ENCODE data around the gene TRAPPC11. TPM values are rescaled to one million over a fixed set of nuclear protein-coding genes. Genes with fewer than 3 reads are reported as not detected.

TRAPPC11 gene
- total and polyA plus RNA-seq, 2 of the 4 experiments (the other 2 are of a cell fraction): 25.3 to 56.8 TPM

- TF ChIP-seq CEBPB (IDR thresholded peaks at IDR 0.05; ENCODE audit: low read depth, low read length) (no peak), RCOR1 (IDR thresholded peaks at IDR 0.05; ENCODE audit: insufficient replicate concordance, low read length) (no peak), MAFK (IDR thresholded peaks at IDR 0.05; ENCODE audit: low read depth, low read length) (no peak), MAZ (IDR thresholded peaks at IDR 0.05; ENCODE audit: borderline replicate concordance, low read depth, low read length) (no peak), MXI1 (IDR thresholded peaks at IDR 0.05; ENCODE audit: borderline replicate concordance, low read depth, low read length) (no peak), CTCF (conservative IDR thresholded peaks at IDR 0.05; ENCODE audit: low read depth, low read length) (no peak), POLR2A (IDR thresholded peaks at IDR 0.05; ENCODE audit: low read depth, low read length) (no peak), BHLHE40 (IDR thresholded peaks at IDR 0.05; ENCODE audit: low read depth, low read length) (no peak), NFE2L2 (IDR thresholded peaks at IDR 0.05; ENCODE audit: low read depth, low read length) (no peak), RFX5 (IDR thresholded peaks at IDR 0.05; ENCODE audit: low read depth, low read length) (no peak)
- TF ChIP-seq, protein P1, sequence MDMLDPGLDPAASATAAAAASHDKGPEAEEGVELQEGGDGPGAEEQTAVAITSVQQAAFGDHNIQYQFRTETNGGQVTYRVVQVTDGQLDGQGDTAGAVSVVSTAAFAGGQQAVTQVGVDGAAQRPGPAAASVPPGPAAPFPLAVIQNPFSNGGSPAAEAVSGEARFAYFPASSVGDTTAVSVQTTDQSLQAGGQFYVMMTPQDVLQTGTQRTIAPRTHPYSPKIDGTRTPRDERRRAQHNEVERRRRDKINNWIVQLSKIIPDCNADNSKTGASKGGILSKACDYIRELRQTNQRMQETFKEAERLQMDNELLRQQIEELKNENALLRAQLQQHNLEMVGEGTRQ (IDR thresholded peaks at IDR 0.05; ENCODE audit: low read depth, low read length): no peak
- Histone ChIP-seq H4K20me1 (ENCODE audit: insufficient read depth, low read length) (no peaks in the 10 kb centered on the region), H2AFZ (replicated peaks; ENCODE audit: low read length, poor library complexity) (no peak overlapping the region), H3K18ac (ENCODE audit: low read depth, low read length) (no peak overlapping the region), H2AK9ac (replicated peaks; ENCODE audit: low read depth, low read length, poor library complexity) (no peak overlapping the region), H3K36me3 (ENCODE audit: control insufficient read depth, insufficient read depth, low read length) (no peaks in the 10 kb centered on the region), H3K4ac (ENCODE audit: low read depth, low read length) (no peak overlapping the region), H3K79me1 (ENCODE audit: low read depth in 1 of 2, low read length in 2 of 2) (no peaks in the 10 kb centered on the region), H2BK15ac (ENCODE audit: low read depth, low read length) (no peak overlapping the region), H3K56ac (ENCODE audit: extremely low read depth, insufficient read depth, low read length) (no peak overlapping the region), H4K91ac (ENCODE audit: insufficient read depth, low read depth, low read length) (no peak overlapping the region), H2AK5ac (ENCODE audit: low read depth, low read length) (no peak overlapping the region), H3K9me3 (ENCODE audit: control insufficient read depth, insufficient read depth, low read length) (no peaks in the 10 kb centered on the region), H3K4me2 (ENCODE audit: low read depth, low read length) (no peak overlapping the region), H3K9me1 (ENCODE audit: insufficient read depth, low read length) (no peaks in the 10 kb centered on the region), H3K4me1 (ENCODE audit: control insufficient read depth, insufficient read depth, low read length) (no peaks in the 10 kb centered on the region), H4K8ac (ENCODE audit: low read depth in 2 of 2, low read length in 2 of 2) (no peak overlapping the region), H3K27me3 (ENCODE audit: control insufficient read depth, insufficient read depth, low read length) (no peaks in the 10 kb centered on the region), H3K9ac (ENCODE audit: low read depth, low read length) (no peak overlapping the region), H2BK120ac (ENCODE audit: low read depth, low read length) (no peak overlapping the region), H3K4me3 (ENCODE audit: insufficient read depth, low read depth, low read length) (no peak overlapping the region), H4K5ac (ENCODE audit: low read depth, low read length) (no peak overlapping the region), H3K27ac (ENCODE audit: insufficient read depth, low read length) (no peak overlapping the region), H3K23ac (ENCODE audit: low read depth, low read length) (no peak overlapping the region), H3K14ac (replicated peaks; ENCODE audit: low read depth, low read length) (no peak overlapping the region), H2BK5ac (ENCODE audit: low read depth, low read length, poor library complexity, severe bottlenecking) (no peak overlapping the region), H2BK20ac (ENCODE audit: low read depth, low read length) (no peak overlapping the region)
- 100% methylated on average over 1 of the region's 6 CpGs; no CpG with 5 or more reads in 1 of the 2 experiments for WGBS, 2 experiments (ENCODE audit: extremely low coverage in 2 of 2, insufficient read length in 1 of 2)
- dilution Hi-C loops (cut with HindIII; ENCODE audit: low sequenced_read_pairs, unreplicated experiment) (no loop called here), in situ Hi-C loops (cut with MboI; ENCODE audit: low sequenced_read_pairs) (no loop called here), intact Hi-C loops (cut with micrococcal nuclease) (no loop called here)
- CTCF ChIA-PET: no interaction called here
- no peak for DNase-seq
- POLR2A ChIA-PET (ENCODE audit: unreplicated experiment): no interaction called here
- no peak for ATAC-seq (ENCODE audit: low read depth)
- BruUV-seq (replicated peaks): no TSS peak
These were observed 32.9 kb upstream of the TRAPPC11 start for GRCh38 chr4:183626168-183626567.
